ENCODE results near the gene ZNF511.

DNA sequence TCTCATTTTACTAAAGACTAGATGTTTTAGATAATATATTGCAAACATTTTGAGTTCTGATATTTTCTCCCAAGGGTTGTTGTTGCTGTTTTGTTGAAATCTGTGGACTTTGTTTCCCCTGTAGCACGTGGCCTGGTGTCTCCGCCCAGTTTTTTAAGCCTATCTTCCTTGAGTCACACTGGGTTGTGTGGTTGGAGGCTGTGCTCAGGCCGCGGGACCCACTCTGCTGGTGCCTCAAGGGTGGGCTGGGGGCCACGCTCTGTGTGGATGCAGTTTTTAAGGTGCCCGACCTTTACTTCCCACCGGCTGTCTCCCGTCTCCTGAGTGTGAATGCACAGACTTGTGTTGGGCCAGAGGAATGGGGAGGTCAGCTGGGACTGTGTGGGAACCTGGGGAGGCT, 34.2 kb downstream of the ZNF511 start:
- no peak for TF ChIP-seq POLR2A (IDR thresholded peaks at IDR 0.05)
- TF ChIP-seq, protein P1, sequence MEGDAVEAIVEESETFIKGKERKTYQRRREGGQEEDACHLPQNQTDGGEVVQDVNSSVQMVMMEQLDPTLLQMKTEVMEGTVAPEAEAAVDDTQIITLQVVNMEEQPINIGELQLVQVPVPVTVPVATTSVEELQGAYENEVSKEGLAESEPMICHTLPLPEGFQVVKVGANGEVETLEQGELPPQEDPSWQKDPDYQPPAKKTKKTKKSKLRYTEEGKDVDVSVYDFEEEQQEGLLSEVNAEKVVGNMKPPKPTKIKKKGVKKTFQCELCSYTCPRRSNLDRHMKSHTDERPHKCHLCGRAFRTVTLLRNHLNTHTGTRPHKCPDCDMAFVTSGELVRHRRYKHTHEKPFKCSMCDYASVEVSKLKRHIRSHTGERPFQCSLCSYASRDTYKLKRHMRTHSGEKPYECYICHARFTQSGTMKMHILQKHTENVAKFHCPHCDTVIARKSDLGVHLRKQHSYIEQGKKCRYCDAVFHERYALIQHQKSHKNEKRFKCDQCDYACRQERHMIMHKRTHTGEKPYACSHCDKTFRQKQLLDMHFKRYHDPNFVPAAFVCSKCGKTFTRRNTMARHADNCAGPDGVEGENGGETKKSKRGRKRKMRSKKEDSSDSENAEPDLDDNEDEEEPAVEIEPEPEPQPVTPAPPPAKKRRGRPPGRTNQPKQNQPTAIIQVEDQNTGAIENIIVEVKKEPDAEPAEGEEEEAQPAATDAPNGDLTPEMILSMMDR (IDR thresholded peaks at IDR 0.05), result no peak

All from uterus (tissue), 2 donors.